BE2C (cell line): ENCODE results near the gene KCNN4.

ENCODE experiments used
- DNase-seq: peaks from one replicate; pipeline ENCODE4 v3.0.0-alpha.2; 2020
- H3K27me3 ChIP-seq: fragments of 250-450 bp; sonication (Bioruptor Pico); 2 replicates; pipeline ENCODE4 v1.5.1; 2020; ENCODE audit warnings: mild to moderate bottlenecking
- H3K36me3 ChIP-seq: fragments of 250-450 bp; sonication (Bioruptor Pico); 2 replicates; pipeline ENCODE4 v1.5.1; 2020; ENCODE audit warnings: mild to moderate bottlenecking
- H3K4me1 ChIP-seq: fragments of 250-450 bp; sonication (Bioruptor Pico); 2 replicates; pipeline ENCODE4 v1.5.1; 2020
- H3K4me3 ChIP-seq: 2 replicates; pipeline ENCODE4 v1.5.1; 2011; ENCODE audit warnings: low read depth, low read length
- H3K9me3 ChIP-seq: fragments of 250-450 bp; sonication (Bioruptor Pico); 2 replicates; pipeline ENCODE4 v1.5.1; 2020
- CTCF ChIP-seq: IDR thresholded peaks from 2 replicates; pipeline ENCODE4 v1.5.1; 2012; ENCODE audit warnings: mild to moderate bottlenecking, low read depth, low read length

Gene KCNN4

GRCh38 chr19:43727593-43727853 lies 53.2 kb downstream of the KCNN4 start:
- Histone ChIP-seq H3K4me1 (no peaks in the 10 kb centered on the region), H3K36me3 (peaks cover 15% of the 10 kb centered on the region), H3K9me3 (no peaks in the 10 kb centered on the region), H3K4me3 (no peak overlapping the region), H3K27me3 (no peaks in the 10 kb centered on the region)
- no peak for TF ChIP-seq CTCF
- no peak for DNase-seq

GRCh38 chr19:43726736-43727592 lies 53.8 kb downstream of the KCNN4 start:
- DNase-seq, result no peak
- H3K9me3 ChIP-seq, result no peaks in the 10 kb centered on the region
- peaks cover 15% of the 10 kb centered on the region for H3K36me3 ChIP-seq

GRCh38 chr19:43725468-43725867 lies 55.3 kb downstream of the KCNN4 start:
- H3K4me1 ChIP-seq, result no peaks in the 10 kb centered on the region
- H3K27me3 ChIP-seq, result no peaks in the 10 kb centered on the region
- peaks cover 5% of the 10 kb centered on the region; the same call in 1 of the 2 replicates for H3K36me3 ChIP-seq
- TF ChIP-seq CTCF, result no peak
- no peaks in the 10 kb centered on the region for H3K9me3 ChIP-seq
- no peak overlapping the region for H3K4me3 ChIP-seq
- no peak for DNase-seq

More at GRCh38 chr19:43726736-43727592, 53.8 kb downstream of the KCNN4 start:
- no peaks in the 10 kb centered on the region for H3K4me1 ChIP-seq
- no peak overlapping the region for H3K4me3 ChIP-seq
- no peaks in the 10 kb centered on the region for H3K27me3 ChIP-seq
- TF ChIP-seq CTCF, result no peak

DNA sequence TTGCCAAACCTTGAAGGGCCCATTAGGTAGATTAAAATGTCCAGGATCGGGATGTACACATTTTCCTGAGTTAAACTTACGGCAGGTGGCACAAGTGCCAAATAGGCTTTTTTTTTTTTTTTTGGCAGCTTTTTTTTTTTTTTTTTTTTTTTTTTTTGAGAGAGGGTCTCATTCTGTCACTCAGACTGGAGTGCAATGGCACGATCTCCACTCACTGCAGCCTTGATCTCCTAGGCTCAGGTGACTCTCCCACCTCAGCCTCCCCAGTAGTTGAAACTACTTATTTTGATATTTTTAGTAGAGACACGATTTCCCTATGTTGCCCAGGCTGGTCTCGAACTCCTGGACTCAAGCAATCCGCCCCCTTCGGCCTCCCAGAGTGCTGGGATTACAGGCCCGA lies 55.9 kb downstream of the KCNN4 start:
- no peak for TF ChIP-seq CTCF
- Histone ChIP-seq H3K4me1 (no peaks in the 10 kb centered on the region), H3K27me3 (no peaks in the 10 kb centered on the region), H3K4me3 (no peak overlapping the region), H3K36me3 (peaks cover 5% of the 10 kb centered on the region; the same call in 1 of the 2 replicates), H3K9me3 (no peaks in the 10 kb centered on the region)
- DNase-seq, result no peak

- 0 out of 2 replicates have a peak, but pooled peaks have one; percentile 4 for TF ChIP-seq CTCF
- Histone ChIP-seq H3K4me3 (no peak overlapping the region), H3K4me1 (no peaks in the 10 kb centered on the region), H3K36me3 (peaks cover 1% of the 10 kb centered on the region; the same call in 1 of the 2 replicates), H3K27me3 (no peaks in the 10 kb centered on the region), H3K9me3 (no peaks in the 10 kb centered on the region)
- DNase-seq, result no peak
These were observed 57.2 kb downstream of the KCNN4 start for GRCh38 chr19:43723588-43723987.

- Histone ChIP-seq H3K27me3 (no peaks in the 10 kb centered on the region), H3K36me3 (no peaks in the 10 kb centered on the region), H3K4me1 (no peaks in the 10 kb centered on the region), H3K9me3 (no peaks in the 10 kb centered on the region), H3K4me3 (no peak overlapping the region)
- TF ChIP-seq CTCF, result no peak
- no peak for DNase-seq
These were observed 59.2 kb downstream of the KCNN4 start for GRCh38 chr19:43721469-43722048.
